NB4 (cell line): ENCODE data around the gene FUCA1.

ENCODE experiments used
- CTCF ChIP-seq: IDR thresholded peaks from one replicate; pipeline ENCODE4 v1.5.1; 2012; ENCODE audit warnings: low read depth, low read length
- MAX ChIP-seq: IDR thresholded peaks from 2 replicates; pipeline ENCODE4 v1.6.1; 2011; ENCODE audit warnings: low read depth, low read length
- MYC ChIP-seq: IDR thresholded peaks from 2 replicates; pipeline ENCODE4 v1.6.1; 2011; ENCODE audit warnings: low read depth, low read length
- POLR2A ChIP-seq: IDR thresholded peaks from 2 replicates; pipeline ENCODE4 v1.6.1; 2011; ENCODE audit warnings: mild to moderate bottlenecking; ENCODE audit not compliant: insufficient read length; ENCODE audit errors: extremely low read depth

- TF ChIP-seq CTCF (no peak), MYC (no peak), POLR2A (no peak), MAX (no peak)
Observed at GRCh38 chr1:23896491-23896890, 28.4 kb upstream of the FUCA1 start.
